Hepatocyte (in vitro differentiated cells): ENCODE measurements around the gene NR1H4. TPM values are rescaled to one million over a fixed set of nuclear protein-coding genes. Genes with fewer than 3 reads are reported as not detected.

Source experiments
- DNase-seq: peaks from one replicate; pipeline ENCODE4 v3.0.0-alpha.2; 2016; ENCODE audit warnings: low spot score
- H2AFZ ChIP-seq: fragments of 200-600 bp; sonication (generic); 2 replicates; pipeline ENCODE4 v1.6.0; 2016; ENCODE audit warnings: antibody characterized with exemption, mild to moderate bottlenecking
- H3K27ac ChIP-seq: fragments of 200-600 bp; sonication (generic); 2 replicates; pipeline ENCODE4 v1.5.1; 2016; ENCODE audit warnings: mild to moderate bottlenecking
- H3K27me3 ChIP-seq: fragments of 200-600 bp; sonication (generic); 2 replicates; pipeline ENCODE4 v1.6.1; 2016
- H3K36me3 ChIP-seq: fragments of 200-600 bp; sonication (generic); replicated peaks from 2 replicates; pipeline ENCODE4 v1.5.1; 2016; ENCODE audit warnings: low read depth; ENCODE audit not compliant: insufficient read depth
- H3K4me1 ChIP-seq: fragments of 200-600 bp; sonication (generic); 2 replicates; pipeline ENCODE4 v1.5.1; 2016; ENCODE audit warnings: mild to moderate bottlenecking, moderate library complexity; ENCODE audit not compliant: insufficient read depth
- H3K4me2 ChIP-seq: fragments of 200-600 bp; sonication (generic); 2 replicates; pipeline ENCODE4 v1.6.0; 2016
- H3K4me3 ChIP-seq: fragments of 200-600 bp; sonication (generic); 2 replicates; pipeline ENCODE4 v1.5.1; 2016; ENCODE audit warnings: mild to moderate bottlenecking
- H3K79me2 ChIP-seq: fragments of 200-600 bp; sonication (generic); 2 replicates; pipeline ENCODE4 v1.6.0; 2017; ENCODE audit warnings: mild to moderate bottlenecking
- H3K9me2 ChIP-seq: fragments of 200-600 bp; sonication (generic); replicated peaks from 2 replicates; pipeline ENCODE4 v1.6.0; 2017; ENCODE audit warnings: mild to moderate bottlenecking; ENCODE audit not compliant: insufficient read depth
- H3K9me3 ChIP-seq: fragments of 200-600 bp; sonication (generic); 2 replicates; pipeline ENCODE4 v1.5.1; 2016; ENCODE audit warnings: low read depth, mild to moderate bottlenecking
- H4K20me1 ChIP-seq: fragments of 200-600 bp; sonication (generic); 2 replicates; pipeline ENCODE4 v1.6.0; 2016; ENCODE audit warnings: mild to moderate bottlenecking; ENCODE audit not compliant: insufficient read depth, poor library complexity, severe bottlenecking
- CTCF ChIP-seq: fragments of 200-600 bp; sonication (generic); IDR thresholded peaks from 2 replicates; pipeline ENCODE4 v1.5.1; 2016; ENCODE audit warnings: antibody characterized with exemption, mild to moderate bottlenecking; ENCODE audit not compliant: poor library complexity
- EZH2 ChIP-seq: fragments of 200-600 bp; sonication (generic); IDR thresholded peaks from 2 replicates; pipeline ENCODE4 v1.6.1; 2016; ENCODE audit warnings: antibody characterized with exemption, mild to moderate bottlenecking, borderline replicate concordance
- EZH2phosphoT487 ChIP-seq: fragments of 200-600 bp; sonication (generic); IDR thresholded peaks from one replicate; pipeline ENCODE4 v1.6.1; 2018; ENCODE audit warnings: antibody characterized with exemption, mild to moderate bottlenecking, low read depth, moderate library complexity; ENCODE audit not compliant: unreplicated experiment, severe bottlenecking
- WGBS: methylation state at CpG from one replicate; pipeline ENCODE4 v1.1.6; 2016; ENCODE audit warnings: low lambda C conversion rate; ENCODE audit errors: missing lambda C conversion rate; 5-methylcytosine and 5-hydroxymethylcytosine counted together
- polyA plus RNA-seq: library from polyadenylated mRNA; unstranded; fragments of >200 nt; fragmentation: Nextera tagmentation; extraction: Ambion mirVana; gene quantifications from 2 replicates; pipeline ENCODE4 v1.2.1, GENCODE V29; 2016
- total RNA-seq: library from RNA; depleted of rRNA; stranded (reverse); fragments of >200 nt; gene quantifications from 2 replicates; pipeline ENCODE4 v1.2.3, GENCODE V29; 2014

Gene NR1H4
- total and polyA plus RNA-seq, 2 experiments from 2014 or later = 12.4 to 39.0 TPM

GRCh38 chr12:100534625-100535227 lies 61.1 kb downstream of the NR1H4 start:
- no peaks in the 10 kb centered on the region for H3K4me1 ChIP-seq
- no peaks in the 10 kb centered on the region for H3K9me3 ChIP-seq
- no peaks in the 10 kb centered on the region for H4K20me1 ChIP-seq
- H3K27ac ChIP-seq = no peak overlapping the region
- 65% methylated on average over 6 of the region's 6 CpGs for WGBS
- H3K9me2 ChIP-seq = no peaks in the 10 kb centered on the region
- H3K27me3 ChIP-seq = no peaks in the 10 kb centered on the region
- no peak overlapping the region for H2AFZ ChIP-seq
- H3K36me3 ChIP-seq = no peaks in the 10 kb centered on the region
- H3K4me2 ChIP-seq = no peak overlapping the region
- no peaks in the 10 kb centered on the region for H3K79me2 ChIP-seq
- no peak for DNase-seq
- no peak for TF ChIP-seq EZH2phosphoT487
- no peak for TF ChIP-seq EZH2
- TF ChIP-seq CTCF = no peak
- no peak overlapping the region for H3K4me3 ChIP-seq

- WGBS = 44% methylated on average over 2 of the region's 2 CpGs
- Histone ChIP-seq H4K20me1 (no peaks in the 10 kb centered on the region), H3K9me2 (no peaks in the 10 kb centered on the region), H3K4me3 (no peak overlapping the region), H3K27me3 (no peaks in the 10 kb centered on the region), H3K4me2 (no peak overlapping the region), H3K4me1 (no peaks in the 10 kb centered on the region), H3K9me3 (no peaks in the 10 kb centered on the region), H3K36me3 (no peaks in the 10 kb centered on the region), H2AFZ (no peak overlapping the region), H3K79me2 (no peaks in the 10 kb centered on the region), H3K27ac (no peak overlapping the region)
- TF ChIP-seq CTCF (no peak), EZH2phosphoT487 (no peak), EZH2 (no peak)
- DNase-seq = peak; percentile 65
Measured at GRCh38 chr12:100539202-100539601, 65.5 kb downstream of the NR1H4 start.

GRCh38 chr12:100544165-100544564 lies 70.5 kb downstream of the NR1H4 start:
- Histone ChIP-seq H3K4me2 (no peak overlapping the region), H2AFZ (no peak overlapping the region), H3K4me3 (no peak overlapping the region), H3K9me2 (no peaks in the 10 kb centered on the region), H4K20me1 (no peaks in the 10 kb centered on the region), H3K27me3 (no peaks in the 10 kb centered on the region), H3K36me3 (no peaks in the 10 kb centered on the region), H3K27ac (no peak overlapping the region), H3K9me3 (no peaks in the 10 kb centered on the region), H3K79me2 (no peaks in the 10 kb centered on the region), H3K4me1 (no peaks in the 10 kb centered on the region)
- TF ChIP-seq CTCF = no peak
- no peak for TF ChIP-seq EZH2phosphoT487
- no peak for TF ChIP-seq EZH2
- 88% methylated on average over 4 of the region's 4 CpGs for WGBS
- no peak for DNase-seq

- no peaks in the 10 kb centered on the region for H3K9me3 ChIP-seq
- TF ChIP-seq EZH2phosphoT487 (no peak), EZH2 (no peak), CTCF (no peak)
- H3K4me1 ChIP-seq = no peaks in the 10 kb centered on the region
- no peaks in the 10 kb centered on the region for H3K79me2 ChIP-seq
- no peaks in the 10 kb centered on the region for H3K36me3 ChIP-seq
- DNase-seq = no peak
- H2AFZ ChIP-seq = no peak overlapping the region
- WGBS = 89% methylated on average over 1 of the region's 1 CpG
- H3K27me3 ChIP-seq = no peaks in the 10 kb centered on the region
- H4K20me1 ChIP-seq = no peaks in the 10 kb centered on the region
- no peaks in the 10 kb centered on the region for H3K9me2 ChIP-seq
- H3K4me3 ChIP-seq = no peak overlapping the region
- H3K4me2 ChIP-seq = no peak overlapping the region
- no peak overlapping the region for H3K27ac ChIP-seq
Measured at GRCh38 chr12:100545092-100545491, 71.4 kb downstream of the NR1H4 start.
